Endothelial cell of umbilical vein (primary cell): ENCODE results near the gene KCNN3.

Source experiments
- CTCF ChIP-seq, 2 donors: IDR thresholded peaks; 1 replicate in 1 of 2; 2 replicates in 1 of 2; pipeline ENCODE4 v1.5.1; 2011; ENCODE audit warnings: low read length in 2 of 2, mild to moderate bottlenecking in 2 of 2, moderate library complexity in 2 of 2, control low read depth in 1 of 2, inconsistent platforms in 1 of 2, low read depth in 1 of 2; ENCODE audit not compliant: insufficient read depth in 1 of 2; ENCODE audit errors: extremely low read depth in 1 of 2
- EZH2 ChIP-seq: IDR thresholded peaks from 2 replicates; pipeline ENCODE4 v1.6.1; 2012; ENCODE audit warnings: borderline replicate concordance, low read depth, mild to moderate bottlenecking, moderate library complexity, low read length, inconsistent platforms; ENCODE audit not compliant: severe bottlenecking
- FOS ChIP-seq: IDR thresholded peaks from 2 replicates; pipeline ENCODE4 v1.6.1; 2011; ENCODE audit warnings: mild to moderate bottlenecking, low read length, moderate library complexity, borderline replicate concordance; ENCODE audit not compliant: insufficient read depth
- JUN ChIP-seq: IDR thresholded peaks from 2 replicates; pipeline ENCODE4 v1.6.1; 2011; ENCODE audit warnings: borderline replicate concordance, low read depth; ENCODE audit not compliant: insufficient read length, insufficient read depth
- MAX ChIP-seq: IDR thresholded peaks from 2 replicates; pipeline ENCODE4 v1.6.1; 2011; ENCODE audit not compliant: insufficient read depth, insufficient read length
- MYC ChIP-seq: IDR thresholded peaks from one replicate; pipeline ENCODE4 v1.6.1; 2011; ENCODE audit warnings: mild to moderate bottlenecking, low read depth, low read length
- POLR2A ChIP-seq: IDR thresholded peaks from 2 replicates; pipeline ENCODE4 v1.6.1; 2012; ENCODE audit warnings: low read depth, mild to moderate bottlenecking, control low read depth, low read length
- POLR2AphosphoS5 ChIP-seq: IDR thresholded peaks from 2 replicates; pipeline ENCODE4 v1.6.1; 2012; ENCODE audit warnings: low read depth, mild to moderate bottlenecking, control low read depth, low read length, moderate library complexity; ENCODE audit not compliant: insufficient read depth

- TF ChIP-seq CTCF (IDR thresholded peaks at IDR 0.05; ENCODE audit: extremely low read depth in 1 of 2, insufficient read depth in 1 of 2, low read depth in 1 of 2, low read length in 2 of 2): no peak
- no peak for TF ChIP-seq EZH2
- no peak for TF ChIP-seq POLR2A
- no peak for TF ChIP-seq POLR2AphosphoS5
- no peak for TF ChIP-seq FOS
- no peak for TF ChIP-seq MAX
- TF ChIP-seq JUN: no peak
- TF ChIP-seq MYC: no peak
These were observed 206.5 kb downstream of the KCNN3 start for GRCh38 chr1:154663471-154664060.
